Left ventricle myocardium inferior (tissue), 1 donor: Measurements from ENCODE around the gene PRDM11. TPM values are rescaled to one million over a fixed set of nuclear protein-coding genes. Genes with fewer than 3 reads are reported as not detected.

ENCODE experiments used
- DNase-seq: peaks from one replicate; pipeline ENCODE4 v3.0.0-alpha.2; 2020
- H3K27ac ChIP-seq: fragments of 200-600 bp; replicated peaks from 2 replicates; pipeline ENCODE4 v1.8.0; 2021
- H3K27me3 ChIP-seq: fragments of 200-600 bp; 2 replicates; pipeline ENCODE4 v1.8.0; 2021; ENCODE audit warnings: low read depth
- H3K36me3 ChIP-seq: fragments of 200-600 bp; 2 replicates; pipeline ENCODE4 v1.8.0; 2021
- H3K4me1 ChIP-seq: fragments of 200-600 bp; 2 replicates; pipeline ENCODE4 v1.8.0; 2021
- H3K4me3 ChIP-seq: fragments of 200-600 bp; 2 replicates; pipeline ENCODE4 v1.8.0; 2021; ENCODE audit warnings: mild to moderate bottlenecking, moderate library complexity
- H3K9me3 ChIP-seq: fragments of 200-600 bp; replicated peaks from 2 replicates; pipeline ENCODE4 v1.8.0; 2021
- CTCF ChIP-seq: fragments of 200-600 bp; IDR thresholded peaks from 2 replicates; pipeline ENCODE4 v1.8.0; 2021; ENCODE audit warnings: antibody characterized with exemption, mild to moderate bottlenecking, borderline replicate concordance
- intact Hi-C: fragments of 100-400 bp; cut with micrococcal nuclease; formaldehyde crosslinking; loops from one replicate; pipeline ENCODE4 v1.11.0; 2022
- total RNA-seq: library from RNA; stranded (reverse); fragmentation: NEBNext Ultra II Directional; extraction: Animal tissue kit (Norgen Biotek cat#: 25700); gene quantifications from one replicate; pipeline ENCODE4 v1.2.1, GENCODE V29; 2021
- donor health status: DM: no; HTN: yes; CAD: no; lungs with severe emphysema.

PRDM11 gene
- total RNA-seq, 1 donor from 2014 or later: 17.2 TPM

- intact Hi-C loops: no loop called here
- H3K36me3 ChIP-seq: no peaks in the 10 kb centered on the region
- no peak for TF ChIP-seq CTCF
- DNase-seq: no peak
- H3K4me1 ChIP-seq: peaks cover 81% of the 10 kb centered on the region
- H3K9me3 ChIP-seq: no peaks in the 10 kb centered on the region
- H3K4me3 ChIP-seq: no peak overlapping the region
- no peaks in the 10 kb centered on the region for H3K27me3 ChIP-seq
- peak overlapping the region; percentile 73 for H3K27ac ChIP-seq
These were observed 15.0 kb downstream of the PRDM11 start for GRCh38 chr11:45161252-45162063.

GRCh38 chr11:45162064-45162375 lies 15.6 kb downstream of the PRDM11 start:
- no peaks in the 10 kb centered on the region for H3K9me3 ChIP-seq
- H3K4me1 ChIP-seq: peaks cover 77% of the 10 kb centered on the region
- H3K4me3 ChIP-seq: no peak overlapping the region
- no peak for TF ChIP-seq CTCF
- intact Hi-C loops: no loop called here
- no peak for DNase-seq
- no peaks in the 10 kb centered on the region for H3K27me3 ChIP-seq
- H3K36me3 ChIP-seq: no peaks in the 10 kb centered on the region
- peak overlapping the region; percentile 73 for H3K27ac ChIP-seq

GRCh38 chr11:45162916-45163879 lies 16.8 kb downstream of the PRDM11 start:
- H3K27me3 ChIP-seq: no peaks in the 10 kb centered on the region
- no peaks in the 10 kb centered on the region for H3K36me3 ChIP-seq
- no peaks in the 10 kb centered on the region for H3K9me3 ChIP-seq
- TF ChIP-seq CTCF: no peak
- intact Hi-C loops: no loop called here
- H3K27ac ChIP-seq: no peak overlapping the region
- H3K4me1 ChIP-seq: peaks cover 65% of the 10 kb centered on the region
- H3K4me3 ChIP-seq: no peak overlapping the region
- DNase-seq: no peak

GRCh38 chr11:45163956-45164575 lies 17.6 kb downstream of the PRDM11 start:
- intact Hi-C loops: no loop called here
- no peak for DNase-seq
- no peak overlapping the region for H3K4me3 ChIP-seq
- H3K36me3 ChIP-seq: no peaks in the 10 kb centered on the region
- peaks cover 62% of the 10 kb centered on the region for H3K4me1 ChIP-seq
- no peak overlapping the region for H3K27ac ChIP-seq
- no peaks in the 10 kb centered on the region for H3K9me3 ChIP-seq
- no peaks in the 10 kb centered on the region for H3K27me3 ChIP-seq
- no peak for TF ChIP-seq CTCF

- no peaks in the 10 kb centered on the region for H3K27me3 ChIP-seq
- H3K4me3 ChIP-seq: no peak overlapping the region
- DNase-seq: no peak
- no peaks in the 10 kb centered on the region for H3K36me3 ChIP-seq
- no peak for TF ChIP-seq CTCF
- no peaks in the 10 kb centered on the region for H3K9me3 ChIP-seq
- intact Hi-C loops: no loop called here
- H3K4me1 ChIP-seq: peaks cover 60% of the 10 kb centered on the region
- H3K27ac ChIP-seq: no peak overlapping the region
These were observed 18.9 kb downstream of the PRDM11 start for GRCh38 chr11:45165386-45165785.
